Measurements from ENCODE around the gene RNF38. TPM values are rescaled to one million over a fixed set of nuclear protein-coding genes. Genes with fewer than 3 reads are reported as not detected.
"Not testable (repeated sequence)": the region's sequence is repeated elsewhere in the genome, so short reads cannot be mapped to it uniquely, and the experiment has no call there.

Gene RNF38
- polyA plus RNA-seq, 4 donors: 42.1 to 55.9 (median 48.1) TPM

DNA sequence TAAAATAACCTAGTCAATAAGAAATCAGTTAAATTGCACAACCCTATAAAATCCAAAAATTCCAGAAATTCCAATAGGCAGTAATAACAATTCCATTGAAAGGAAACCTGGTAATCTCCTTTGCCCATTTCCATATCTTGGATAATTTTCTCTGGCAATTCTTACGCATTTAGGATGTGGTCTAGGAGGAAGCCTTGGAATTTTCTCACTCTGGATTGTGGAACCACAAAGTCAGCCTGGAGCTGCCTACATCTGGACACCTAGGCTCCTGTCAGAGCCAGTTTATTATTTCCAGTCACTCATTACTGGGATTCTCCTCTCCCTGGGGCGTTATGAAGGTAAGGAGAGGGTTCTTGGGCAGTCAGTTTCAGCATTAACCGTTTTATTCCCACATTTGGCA lies 101.5 kb downstream of the RNF38 start:
- DNase-seq (ENCODE audit: low read depth in 4 of 4, low spot score in 3 of 4): no peak

DNA sequence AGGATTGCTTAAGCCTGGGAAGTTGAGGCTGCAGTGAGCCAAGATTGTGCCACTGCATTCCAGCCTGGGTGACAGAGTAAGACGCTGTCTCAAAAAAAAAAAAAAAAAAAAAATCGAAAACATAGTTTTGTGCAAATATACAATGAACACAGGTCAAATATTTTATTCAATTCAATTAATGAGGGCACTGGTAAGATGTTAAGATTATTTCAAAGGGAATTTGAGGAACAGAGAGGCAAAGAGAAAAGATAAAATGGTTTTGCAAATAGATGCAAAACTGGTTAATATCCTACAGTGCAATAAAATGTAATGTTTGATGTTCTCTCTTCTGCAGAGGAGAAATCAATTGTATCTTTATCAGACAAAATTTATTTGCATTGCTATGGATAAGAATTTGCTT lies 102.3 kb downstream of the RNF38 start:
- DNase-seq (ENCODE audit: low read depth in 4 of 4, low spot score in 3 of 4): no peak

DNA sequence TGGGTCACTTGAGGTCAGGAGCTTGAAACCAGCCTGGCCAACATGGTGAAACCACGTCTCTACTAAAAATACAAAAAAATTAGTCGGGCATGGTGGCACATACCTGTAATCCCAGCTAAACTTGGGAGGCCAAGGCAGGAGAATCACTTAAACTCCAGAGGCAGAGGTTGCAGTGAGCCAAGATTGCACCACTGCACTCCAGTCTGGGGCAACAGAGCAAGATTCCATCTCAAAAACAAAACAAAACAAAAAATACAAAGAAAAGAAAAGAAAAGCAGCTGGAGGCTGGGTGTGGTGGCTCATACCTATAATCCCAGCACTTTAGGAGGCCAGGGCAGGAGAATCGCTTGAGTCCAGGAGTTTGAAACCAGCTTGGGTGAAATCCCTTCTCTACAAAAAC lies 105.1 kb downstream of the RNF38 start:
- DNase-seq (ENCODE audit: low read depth in 4 of 4, low spot score in 3 of 4): not testable (repeated sequence)

DNA sequence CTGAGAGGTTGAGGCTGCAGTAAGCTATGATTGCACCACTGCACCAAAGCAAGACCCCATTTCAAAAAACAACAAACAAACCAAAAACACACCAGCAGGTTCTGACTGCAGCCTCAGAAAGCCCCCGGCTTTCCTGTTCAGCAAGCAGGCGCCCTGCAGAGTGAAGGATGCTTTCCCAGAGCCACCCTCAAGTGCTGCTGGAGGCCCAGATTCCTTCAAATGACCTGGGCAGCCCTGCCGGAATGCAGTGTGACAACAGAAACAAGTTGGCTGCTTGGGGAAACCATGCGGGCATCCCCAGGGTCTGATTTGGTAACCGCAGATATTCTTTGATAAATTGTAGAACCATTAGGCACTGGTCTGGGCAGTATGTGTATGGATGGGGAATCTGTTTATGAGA lies 106.2 kb downstream of the RNF38 start:
- no peak for DNase-seq (ENCODE audit: low read depth in 4 of 4, low spot score in 3 of 4)

DNA sequence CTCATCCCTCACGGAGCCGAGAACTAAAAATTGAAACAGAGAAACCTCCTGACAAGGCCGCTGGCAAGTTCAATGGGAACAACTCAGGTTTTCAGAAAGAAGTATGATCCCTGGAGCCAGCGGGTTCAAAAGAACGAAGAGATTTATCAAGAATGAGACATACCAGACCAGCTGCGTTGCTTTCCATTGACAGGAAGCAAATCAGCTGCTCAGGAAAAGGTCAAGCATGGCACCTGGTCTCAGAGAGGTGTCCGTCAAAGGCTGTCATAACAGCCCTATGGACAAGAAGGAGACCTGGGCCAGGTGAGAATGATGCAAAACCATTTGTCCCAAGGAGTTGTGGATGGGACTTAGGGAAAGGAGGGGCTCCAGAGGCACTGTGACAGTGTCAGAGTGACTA lies 106.9 kb downstream of the RNF38 start:
- DNase-seq (ENCODE audit: low read depth in 4 of 4, low spot score in 3 of 4): no peak

DNA sequence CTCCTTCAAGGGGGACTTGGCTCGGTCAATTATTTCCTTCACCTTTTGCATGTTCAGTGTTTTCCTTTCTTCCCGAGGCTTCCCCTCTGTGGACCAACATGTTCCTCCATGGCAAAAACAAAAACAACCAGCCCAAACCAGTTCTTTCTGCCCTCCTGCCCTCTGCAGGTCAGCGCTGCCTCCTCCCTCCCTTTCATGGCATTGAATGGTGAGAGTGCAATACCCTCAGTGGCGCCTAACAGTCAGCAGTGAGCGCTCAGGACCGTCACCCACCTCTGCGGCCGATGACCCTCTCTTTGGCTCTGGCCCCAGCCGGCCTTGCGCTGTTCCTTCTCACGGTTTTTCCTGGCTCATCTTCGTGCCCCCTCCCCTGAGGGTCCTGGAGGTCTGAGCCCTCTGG lies 107.4 kb downstream of the RNF38 start:
- no peak for DNase-seq (ENCODE audit: low read depth in 4 of 4, low spot score in 3 of 4)

DNA sequence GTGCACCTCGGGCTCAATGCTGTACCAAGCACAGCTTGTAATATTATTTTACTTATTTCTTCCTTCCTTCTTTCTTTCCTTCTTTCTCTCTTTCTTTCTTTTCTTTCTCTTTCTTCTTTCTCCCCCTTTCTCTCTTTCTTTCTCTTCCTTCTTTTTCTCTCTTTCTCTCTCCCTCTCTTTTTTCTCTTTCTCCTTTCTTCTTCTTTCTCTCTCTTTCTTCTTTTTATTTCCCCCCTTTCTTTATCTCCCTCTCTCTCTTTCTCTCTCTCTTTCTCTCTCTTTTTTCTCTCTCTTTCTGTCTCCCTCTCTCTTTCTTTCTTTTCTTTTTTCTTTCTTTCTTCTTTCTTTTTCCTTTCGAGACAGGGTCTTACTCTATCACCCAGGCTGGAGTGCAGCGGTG lies 109.1 kb downstream of the RNF38 start:
- no peak for DNase-seq (ENCODE audit: low read depth in 4 of 4, low spot score in 3 of 4)

DNA sequence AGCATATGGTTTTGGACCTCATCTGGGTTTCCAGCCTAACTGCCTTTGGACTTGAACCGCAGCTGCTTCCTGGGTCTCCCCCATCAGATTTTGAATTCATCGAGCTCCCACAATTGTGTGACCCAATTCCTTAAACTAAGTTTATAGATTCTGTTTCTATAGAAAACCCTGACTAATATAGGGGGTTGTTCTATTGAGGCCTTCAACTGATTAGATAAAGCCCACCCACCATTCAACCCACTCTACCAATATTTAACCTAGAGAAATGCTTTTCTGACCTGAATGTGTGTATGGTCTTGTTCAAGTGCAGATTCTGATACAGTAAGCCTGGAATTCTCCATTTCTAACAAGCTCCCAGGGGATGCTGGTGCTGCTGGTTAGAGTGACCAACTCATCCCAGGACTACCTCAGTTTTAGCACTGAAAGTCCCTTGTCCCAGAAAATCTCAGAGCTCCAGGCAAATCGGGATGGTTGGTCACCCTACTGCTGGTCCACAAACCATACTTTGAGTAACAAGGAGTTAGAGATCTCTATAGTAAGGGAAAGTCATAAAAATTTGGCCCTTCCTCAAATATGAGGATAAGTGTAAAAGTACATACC lies 110.1 kb downstream of the RNF38 start:
- DNase-seq (ENCODE audit: low read depth in 4 of 4, low spot score in 3 of 4): no peak

DNA sequence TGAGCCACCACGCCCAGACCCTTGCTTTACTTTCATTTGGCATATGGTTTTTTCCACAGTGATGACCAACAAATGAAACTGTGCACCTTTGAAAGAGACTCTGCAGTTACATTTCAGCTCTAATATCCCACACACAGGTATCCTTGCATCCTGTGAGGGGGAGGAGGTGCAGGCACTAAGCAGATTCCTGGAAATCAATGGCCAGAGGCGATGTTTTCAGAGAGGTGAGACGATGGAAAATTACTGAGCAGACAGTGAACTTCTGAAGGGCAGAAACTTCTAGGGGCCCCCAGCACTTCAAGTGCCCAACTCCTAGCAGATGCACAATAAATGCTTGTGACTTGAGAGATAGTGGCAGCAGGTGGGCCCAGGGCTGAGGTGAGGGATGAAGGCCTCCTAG lies 112.0 kb downstream of the RNF38 start:
- DNase-seq (ENCODE audit: low read depth in 4 of 4, low spot score in 3 of 4): no peak

Other genes with a start within 250 kb of the RNF38 start
- gene CCIN, start 230.9 kb downstream of the RNF38 start, polyA plus RNA-seq (ENCODE audit: insufficient read length in 4 of 4): under 1 TPM; 0.36 to 0.55 (median 0.50) TPM
- gene CLTA, start 209.3 kb downstream of the RNF38 start, polyA plus RNA-seq (ENCODE audit: insufficient read length in 4 of 4): 100 to 1,000 TPM; 189 to 285 (median 281) TPM
- 10 to 100 TPM; 17.7 to 21.6 (median 20.5) TPM for gene GNE, start 141.8 kb downstream of the RNF38 start, polyA plus RNA-seq (ENCODE audit: insufficient read length in 4 of 4)
- 10 to 100 TPM; 19.4 to 24.7 (median 21.7) TPM for gene MELK, start 172.6 kb upstream of the RNF38 start, polyA plus RNA-seq (ENCODE audit: insufficient read length in 4 of 4)